Upper lobe of left lung (tissue), 4 donors: Measurements from ENCODE around the gene SEPTIN1.
"Not testable (repeated sequence)": the region's sequence is repeated elsewhere in the genome, so short reads cannot be mapped to it uniquely, and the experiment has no call there.

ENCODE experiments used
- CTCF ChIP-seq, 6 experiments: fragments of 450-650 bp in 4 of 6; fragments of 200-600 bp in 2 of 6; sonication (generic) in 2 of 6; IDR thresholded peaks; one replicate each; pipeline ENCODE4 v1.5.1; 2016 to 2019; ENCODE audit warnings: antibody characterized with exemption in 6 of 6
- POLR2AphosphoS5 ChIP-seq, 2 donors: sonication (generic); formaldehyde crosslinking; IDR thresholded peaks; one replicate each; pipeline ENCODE4 v1.5.1; 2017; ENCODE audit warnings: antibody characterized with exemption in 2 of 2

DNA sequence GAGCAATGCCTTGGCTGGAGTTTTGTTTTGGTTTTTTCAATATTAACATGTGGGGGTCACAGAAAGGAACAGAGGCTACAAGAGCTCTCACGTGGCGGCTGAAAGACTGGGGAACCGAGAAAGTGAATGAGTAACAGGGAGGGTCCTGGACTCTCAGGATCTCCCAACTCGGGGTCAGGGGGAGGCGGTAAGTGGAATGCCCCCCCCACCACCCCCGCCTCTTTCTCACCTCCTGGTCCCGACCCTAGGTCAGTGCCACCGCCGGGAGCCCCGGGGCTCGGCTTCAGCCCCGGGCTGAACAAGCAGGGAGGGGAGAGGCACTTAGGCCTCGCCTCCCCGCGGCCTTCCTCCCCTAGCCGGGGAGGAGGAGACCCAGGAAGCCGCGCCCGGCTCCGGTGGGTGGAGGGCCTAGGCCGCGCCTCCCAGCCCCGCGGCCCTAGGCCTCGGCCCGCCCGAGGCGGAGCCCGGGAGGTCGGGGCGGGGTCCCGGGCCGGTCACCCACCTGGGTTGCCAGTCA lies 47.8 kb downstream of the SEPTIN1 start:
- not testable (repeated sequence) for TF ChIP-seq CTCF, POLR2AphosphoS5 (IDR thresholded peaks at IDR 0.05)
